WTC11 (cell line): ENCODE results near the gene IQCK. TPM values are rescaled to one million over a fixed set of nuclear protein-coding genes. Genes with fewer than 3 reads are reported as not detected.

ENCODE experiments used
- ATAC-seq: fragments of 200-7000 bp; cut with Tn5 transposase; 2 replicates; pipeline ENCODE4 v1.10.0; 2021; ENCODE audit warnings: mild to moderate bottlenecking, moderate library complexity
- CTCF ChIA-PET: fragments of 300-600 bp; sonication (Branson Sonifier 250); formaldehyde crosslinking; loops from one replicate; lab custom pipeline; 2021; ENCODE audit warnings: antibody characterized with exemption; lab: Charles Lee
- POLR2A ChIA-PET: fragments of 350-600 bp; sonication (Branson Sonifier 250); formaldehyde crosslinking; loops from one replicate; lab custom pipeline; 2021; ENCODE audit warnings: antibody characterized with exemption; lab: Charles Lee
- DNase-seq: peaks from one replicate; pipeline ENCODE4 v3.0.0; 2021; ENCODE audit warnings: low spot score
- H3K27ac Mint-ChIP-seq: 2 replicates; pipeline ENCODE4 v1.8.0; 2021; ENCODE audit warnings: mixed read lengths
- H3K27me3 Mint-ChIP-seq: 2 replicates; pipeline ENCODE4 v1.8.0; 2021; ENCODE audit warnings: low read depth, mild to moderate bottlenecking, moderate library complexity, mixed read lengths
- H3K36me3 Mint-ChIP-seq: 2 replicates; pipeline ENCODE4 v1.8.0; 2021; ENCODE audit warnings: mixed read lengths
- H3K4me1 Mint-ChIP-seq: 2 replicates; pipeline ENCODE4 v1.8.0; 2022; ENCODE audit warnings: mixed read lengths
- H3K4me3 Mint-ChIP-seq: 2 replicates; pipeline ENCODE4 v1.8.0; 2021; ENCODE audit warnings: mild to moderate bottlenecking, moderate library complexity, mixed read lengths
- H3K9me3 Mint-ChIP-seq: 2 replicates; pipeline ENCODE4 v1.8.0; 2021; ENCODE audit warnings: mixed read lengths
- ETV6 ChIP-seq: sonication (generic); formaldehyde crosslinking; IDR thresholded peaks from 2 replicates; pipeline ENCODE4 v1.8.1; 2022; ENCODE audit warnings: mild to moderate bottlenecking, missing genetic modification reagents
- FOXK1 ChIP-seq: sonication (generic); formaldehyde crosslinking; IDR thresholded peaks from 2 replicates; pipeline ENCODE4 v1.8.0; 2022; ENCODE audit warnings: mild to moderate bottlenecking, moderate library complexity, missing genetic modification reagents
- GTF2I ChIP-seq: fragments of 250-450 bp; sonication (Bioruptor Pico); conservative IDR thresholded peaks from 2 replicates; pipeline ENCODE4 v1.4.0; 2021; ENCODE audit warnings: mild to moderate bottlenecking
- HMGXB4 ChIP-seq: sonication (generic); formaldehyde crosslinking; IDR thresholded peaks from 2 replicates; pipeline ENCODE4 v1.8.1; 2023; ENCODE audit warnings: mild to moderate bottlenecking, moderate library complexity, missing genetic modification reagents
- RORB ChIP-seq: fragments of 250-450 bp; sonication (Bioruptor Pico); IDR thresholded peaks from 2 replicates; pipeline ENCODE4 v1.9.0; 2021; ENCODE audit warnings: mild to moderate bottlenecking
- ZNF138 ChIP-seq: sonication (generic); formaldehyde crosslinking; conservative IDR thresholded peaks from 2 replicates; pipeline ENCODE4 v1.8.1; 2022; ENCODE audit warnings: mild to moderate bottlenecking, moderate library complexity, missing genetic modification reagents
- ZNF219 ChIP-seq: sonication (generic); formaldehyde crosslinking; IDR thresholded peaks from 2 replicates; pipeline ENCODE4 v1.8.0; 2023; ENCODE audit warnings: missing genetic modification reagents, mild to moderate bottlenecking, borderline replicate concordance
- ZNF317 ChIP-seq: sonication (generic); formaldehyde crosslinking; IDR thresholded peaks from 2 replicates; pipeline ENCODE4 v1.8.1; 2023; ENCODE audit warnings: low read depth, mild to moderate bottlenecking, moderate library complexity, missing genetic modification reagents, borderline replicate concordance
- total RNA-seq: library from RNA; stranded (reverse); gene quantifications from 3 replicates; pipeline ENCODE4 v1.2.3, GENCODE V29; 2021
- TF ChIP-seq, protein P1 (sequence below): sonication (generic); formaldehyde crosslinking; conservative IDR thresholded peaks from 2 replicates; pipeline ENCODE4 v1.8.1; 2022; ENCODE audit warnings: mild to moderate bottlenecking, missing genetic modification reagents
- TF ChIP-seq, protein P2 (sequence below): sonication (generic); formaldehyde crosslinking; IDR thresholded peaks from 2 replicates; pipeline ENCODE4 v1.8.1; 2023; ENCODE audit warnings: mild to moderate bottlenecking, missing genetic modification reagents, borderline replicate concordance
- TF ChIP-seq, protein P3 (sequence below): sonication (generic); formaldehyde crosslinking; IDR thresholded peaks from 2 replicates; pipeline ENCODE4 v1.8.1; 2023; ENCODE audit warnings: mild to moderate bottlenecking, missing genetic modification reagents, moderate library complexity
- TF ChIP-seq, protein P4 (sequence below): sonication (generic); formaldehyde crosslinking; IDR thresholded peaks from 2 replicates; pipeline ENCODE4 v1.8.1; 2023; ENCODE audit warnings: mild to moderate bottlenecking, missing genetic modification reagents

Gene IQCK
- total RNA-seq, 1 experiment from 2014 or later, result 5.8 TPM

DNA sequence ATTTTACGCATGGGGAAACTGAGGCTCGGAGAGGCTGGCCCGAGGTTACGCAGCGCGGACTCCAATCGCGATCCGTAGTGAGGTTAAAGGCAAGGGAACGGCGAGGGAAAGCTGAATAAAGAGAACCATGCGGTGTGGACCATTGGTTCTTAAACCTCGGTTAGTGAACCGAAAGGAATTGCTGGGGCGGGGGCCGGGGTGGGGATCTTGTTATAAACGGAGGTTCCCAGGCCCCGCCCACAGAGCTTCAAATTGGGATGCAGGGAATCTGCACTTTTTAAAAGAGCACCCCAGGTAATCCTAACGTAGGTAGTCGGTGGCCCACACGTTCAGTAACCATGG, 524 bp downstream of the IQCK start:
- Mint-ChIP-seq H3K4me1 (peaks cover 33% of the 10 kb centered on the region), H3K9me3 (no peaks in the 10 kb centered on the region), H3K36me3 (peaks cover 22% of the 10 kb centered on the region), H3K4me3 (peak overlapping the region; percentile 97), H3K27ac (peak overlapping the region; percentile 76; the same call in 1 of the 2 replicates), H3K27me3 (no peaks in the 10 kb centered on the region)
- DNase-seq (peak; percentile 54), ATAC-seq (peak; percentile 10)
- CTCF ChIA-PET, result interaction anchor here (0.6 to 1.7 kb wide), 9 partner anchors 33 to 667 kb away, joined by 3 to 10 read pairs (median 4); partner anchors contain the start of gene VPS35L
- TF ChIP-seq FOXK1 (CRISPR knock-in tag) (no peak), ETV6 (no peak), ZNF317 (CRISPR knock-in tag) (no peak), GTF2I (CRISPR knock-in tag) (no peak)
- TF ChIP-seq, protein P1, sequence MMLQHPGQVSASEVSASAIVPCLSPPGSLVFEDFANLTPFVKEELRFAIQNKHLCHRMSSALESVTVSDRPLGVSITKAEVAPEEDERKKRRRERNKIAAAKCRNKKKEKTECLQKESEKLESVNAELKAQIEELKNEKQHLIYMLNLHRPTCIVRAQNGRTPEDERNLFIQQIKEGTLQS (CRISPR knock-in tag), result no peak
- TF ChIP-seq, protein P2, sequence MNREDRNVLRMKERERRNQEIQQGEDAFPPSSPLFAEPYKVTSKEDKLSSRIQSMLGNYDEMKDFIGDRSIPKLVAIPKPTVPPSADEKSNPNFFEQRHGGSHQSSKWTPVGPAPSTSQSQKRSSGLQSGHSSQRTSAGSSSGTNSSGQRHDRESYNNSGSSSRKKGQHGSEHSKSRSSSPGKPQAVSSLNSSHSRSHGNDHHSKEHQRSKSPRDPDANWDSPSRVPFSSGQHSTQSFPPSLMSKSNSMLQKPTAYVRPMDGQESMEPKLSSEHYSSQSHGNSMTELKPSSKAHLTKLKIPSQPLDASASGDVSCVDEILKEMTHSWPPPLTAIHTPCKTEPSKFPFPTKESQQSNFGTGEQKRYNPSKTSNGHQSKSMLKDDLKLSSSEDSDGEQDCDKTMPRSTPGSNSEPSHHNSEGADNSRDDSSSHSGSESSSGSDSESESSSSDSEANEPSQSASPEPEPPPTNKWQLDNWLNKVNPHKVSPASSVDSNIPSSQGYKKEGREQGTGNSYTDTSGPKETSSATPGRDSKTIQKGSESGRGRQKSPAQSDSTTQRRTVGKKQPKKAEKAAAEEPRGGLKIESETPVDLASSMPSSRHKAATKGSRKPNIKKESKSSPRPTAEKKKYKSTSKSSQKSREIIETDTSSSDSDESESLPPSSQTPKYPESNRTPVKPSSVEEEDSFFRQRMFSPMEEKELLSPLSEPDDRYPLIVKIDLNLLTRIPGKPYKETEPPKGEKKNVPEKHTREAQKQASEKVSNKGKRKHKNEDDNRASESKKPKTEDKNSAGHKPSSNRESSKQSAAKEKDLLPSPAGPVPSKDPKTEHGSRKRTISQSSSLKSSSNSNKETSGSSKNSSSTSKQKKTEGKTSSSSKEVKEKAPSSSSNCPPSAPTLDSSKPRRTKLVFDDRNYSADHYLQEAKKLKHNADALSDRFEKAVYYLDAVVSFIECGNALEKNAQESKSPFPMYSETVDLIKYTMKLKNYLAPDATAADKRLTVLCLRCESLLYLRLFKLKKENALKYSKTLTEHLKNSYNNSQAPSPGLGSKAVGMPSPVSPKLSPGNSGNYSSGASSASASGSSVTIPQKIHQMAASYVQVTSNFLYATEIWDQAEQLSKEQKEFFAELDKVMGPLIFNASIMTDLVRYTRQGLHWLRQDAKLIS, result no peak
- POLR2A ChIA-PET, result interaction anchor here (1.0 to 2.7 kb wide), 6 partner anchors 20 to 164 kb away, joined by 3 to 7 read pairs (median 4); partner anchors contain the start of gene VPS35L

DNA sequence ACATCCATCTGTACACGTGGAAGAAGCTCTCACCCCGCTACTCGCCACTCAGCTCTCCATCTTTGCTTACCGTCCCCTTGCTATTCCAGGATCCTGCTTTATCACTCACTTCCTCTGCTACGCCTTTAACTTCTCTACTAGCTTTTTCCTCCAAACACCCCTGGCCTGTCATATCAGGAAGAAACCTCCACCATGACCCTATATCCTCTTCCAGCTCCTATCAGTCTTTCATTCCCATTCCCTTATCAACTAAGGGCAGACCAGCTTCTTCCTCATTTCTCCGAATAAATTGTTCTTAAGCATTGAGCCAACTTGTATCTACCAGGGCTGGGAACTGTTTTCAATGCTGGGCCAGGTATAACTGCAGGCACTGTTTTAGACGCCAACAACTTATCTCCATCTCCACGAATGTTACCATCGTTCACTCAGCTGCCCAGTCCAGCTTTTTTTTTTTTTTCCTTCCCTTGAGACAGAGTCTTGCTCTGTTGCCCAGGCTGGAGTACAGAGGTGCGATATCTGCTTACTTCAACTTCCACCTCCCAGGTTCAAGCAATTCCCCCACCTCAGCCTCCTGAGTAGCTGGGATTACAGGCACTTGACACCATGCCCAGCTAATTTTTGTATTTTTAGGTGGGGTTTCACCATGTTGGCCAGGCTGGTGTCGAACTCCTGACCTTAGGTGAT, 4.3 kb downstream of the IQCK start:
- Mint-ChIP-seq H3K9me3 (no peaks in the 10 kb centered on the region), H3K4me3 (no peak overlapping the region), H3K4me1 (peaks cover 26% of the 10 kb centered on the region), H3K27ac (no peak overlapping the region; the same call in 1 of the 2 replicates), H3K36me3 (peaks cover 3% of the 10 kb centered on the region; the same call in 1 of the 2 replicates), H3K27me3 (no peaks in the 10 kb centered on the region)
- DNase-seq (no peak), ATAC-seq (no peak)
- CTCF ChIA-PET, result interaction anchor here (0.6 to 1.4 kb wide), 4 partner anchors 9 to 185 kb away, joined by 3 to 4 read pairs (median 3); no protein-coding TSS in a partner anchor
- POLR2A ChIA-PET, result interaction anchor here (0.6 kb wide), 1 partner anchor 310 kb away, joined by 3 read pairs; no protein-coding TSS in a partner anchor
- TF ChIP-seq, protein P3, sequence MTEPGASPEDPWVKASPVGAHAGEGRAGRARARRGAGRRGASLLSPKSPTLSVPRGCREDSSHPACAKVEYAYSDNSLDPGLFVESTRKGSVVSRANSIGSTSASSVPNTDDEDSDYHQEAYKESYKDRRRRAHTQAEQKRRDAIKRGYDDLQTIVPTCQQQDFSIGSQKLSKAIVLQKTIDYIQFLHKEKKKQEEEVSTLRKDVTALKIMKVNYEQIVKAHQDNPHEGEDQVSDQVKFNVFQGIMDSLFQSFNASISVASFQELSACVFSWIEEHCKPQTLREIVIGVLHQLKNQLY (CRISPR knock-in tag), result no peak

DNA sequence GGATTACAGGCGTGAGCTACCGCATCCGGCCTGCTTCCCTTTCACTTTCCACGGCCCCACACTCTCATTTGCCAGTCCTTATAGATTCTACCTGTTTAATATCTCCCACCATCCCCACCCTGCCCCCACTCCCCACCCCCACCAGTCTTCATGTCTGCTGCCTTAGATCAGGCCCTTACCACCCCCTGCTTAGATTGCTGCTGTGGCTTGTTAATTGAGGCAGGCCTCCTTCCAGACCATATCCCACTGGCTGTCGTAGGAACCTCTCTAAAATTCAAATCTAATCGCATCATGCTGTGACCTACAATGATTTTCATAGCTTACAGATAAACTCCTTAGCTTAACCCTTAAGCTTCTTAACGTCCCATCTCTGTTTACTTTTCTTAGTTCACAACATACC, 4.9 kb downstream of the IQCK start:
- DNase-seq (no peak), ATAC-seq (no peak)
- H3K36me3 Mint-ChIP-seq, result no peaks in the 10 kb centered on the region
- H3K9me3 Mint-ChIP-seq, result no peaks in the 10 kb centered on the region
- TF ChIP-seq HMGXB4 (CRISPR knock-in tag) (no peak), RORB (CRISPR knock-in tag) (no peak), FOXK1 (CRISPR knock-in tag) (no peak), ZNF219 (CRISPR knock-in tag) (no peak), ZNF138 (CRISPR knock-in tag) (no peak)
- TF ChIP-seq, protein P4, sequence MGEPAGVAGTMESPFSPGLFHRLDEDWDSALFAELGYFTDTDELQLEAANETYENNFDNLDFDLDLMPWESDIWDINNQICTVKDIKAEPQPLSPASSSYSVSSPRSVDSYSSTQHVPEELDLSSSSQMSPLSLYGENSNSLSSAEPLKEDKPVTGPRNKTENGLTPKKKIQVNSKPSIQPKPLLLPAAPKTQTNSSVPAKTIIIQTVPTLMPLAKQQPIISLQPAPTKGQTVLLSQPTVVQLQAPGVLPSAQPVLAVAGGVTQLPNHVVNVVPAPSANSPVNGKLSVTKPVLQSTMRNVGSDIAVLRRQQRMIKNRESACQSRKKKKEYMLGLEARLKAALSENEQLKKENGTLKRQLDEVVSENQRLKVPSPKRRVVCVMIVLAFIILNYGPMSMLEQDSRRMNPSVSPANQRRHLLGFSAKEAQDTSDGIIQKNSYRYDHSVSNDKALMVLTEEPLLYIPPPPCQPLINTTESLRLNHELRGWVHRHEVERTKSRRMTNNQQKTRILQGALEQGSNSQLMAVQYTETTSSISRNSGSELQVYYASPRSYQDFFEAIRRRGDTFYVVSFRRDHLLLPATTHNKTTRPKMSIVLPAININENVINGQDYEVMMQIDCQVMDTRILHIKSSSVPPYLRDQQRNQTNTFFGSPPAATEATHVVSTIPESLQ (CRISPR knock-in tag), result no peak
- H3K27me3 Mint-ChIP-seq, result no peaks in the 10 kb centered on the region
- peaks cover 26% of the 10 kb centered on the region for H3K4me1 Mint-ChIP-seq
- no peak overlapping the region for H3K4me3 Mint-ChIP-seq
- POLR2A ChIA-PET, result no interaction called here
- 0 out of 2 replicates have a peak overlapping the region, but pooled peaks have one; percentile 21 for H3K27ac Mint-ChIP-seq
- CTCF ChIA-PET, result interaction anchor here (0.9 to 2.1 kb wide), 4 partner anchors 139 to 184 kb away, joined by 3 to 15 read pairs (median 4); no protein-coding TSS in a partner anchor
